ENCODE data around the gene ZNG1F.
"Not testable (repeated sequence)": the region's sequence is repeated elsewhere in the genome, so short reads cannot be mapped to it uniquely, and the experiment has no call there.

ZNG1F gene

GRCh38 chr9:41125109-41125658 is 63.9 kb downstream of the ZNG1F start:
- DNase-seq (ENCODE audit: insufficient read length, low spot score); FAIRE-seq: not testable (repeated sequence)

DNA sequence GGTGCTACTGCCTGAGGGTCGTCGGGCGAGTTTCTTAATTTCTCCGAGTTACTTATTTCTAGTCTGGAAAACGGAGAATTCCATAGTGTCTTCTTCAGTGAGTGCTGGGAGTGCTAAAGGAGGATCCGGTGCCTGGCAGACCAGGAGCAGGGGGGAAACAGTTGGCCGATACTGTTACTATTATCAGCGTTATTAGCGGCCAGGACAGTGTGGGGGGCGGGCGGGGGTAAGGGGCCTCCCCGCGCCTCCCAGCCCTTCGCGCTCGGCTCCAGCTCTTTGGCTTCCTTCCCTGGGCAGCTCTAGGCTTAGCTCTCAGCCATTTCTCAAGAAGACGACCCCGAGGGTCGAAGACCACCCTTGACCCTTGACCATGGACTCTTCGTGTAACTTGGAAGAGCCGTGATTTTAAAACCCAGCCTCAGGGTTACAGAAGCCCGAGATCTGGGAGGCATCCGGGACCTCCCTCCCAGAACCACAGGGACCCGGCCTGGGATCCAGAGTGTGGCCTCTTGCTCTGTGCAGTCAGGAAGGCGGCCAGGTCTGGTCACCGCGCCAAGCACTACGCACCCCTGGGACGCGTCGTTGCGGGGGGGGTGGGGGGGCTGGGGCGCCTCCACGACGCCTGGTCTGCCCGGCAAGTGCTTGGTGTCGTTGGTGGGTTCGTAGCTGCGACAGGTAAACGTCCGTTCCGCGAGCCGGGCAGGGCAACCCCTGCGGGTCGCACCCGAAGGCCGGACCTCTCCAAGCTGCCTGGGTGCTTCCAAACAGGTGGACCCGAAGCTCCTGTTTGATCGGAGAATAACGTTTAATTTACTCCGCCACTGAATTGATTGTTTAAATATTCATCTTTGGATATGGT is 64.6 kb downstream of the ZNG1F start:
- not testable (repeated sequence) for FAIRE-seq; DNase-seq (ENCODE audit: insufficient read length, low spot score)

GRCh38 chr9:41123812-41124211 is 65.3 kb downstream of the ZNG1F start:
- not testable (repeated sequence) for FAIRE-seq

GRCh38 chr9:41123396-41123795 is 65.7 kb downstream of the ZNG1F start:
- DNase-seq (ENCODE audit: insufficient read length, low spot score); FAIRE-seq: not testable (repeated sequence)

More at GRCh38 chr9:41123812-41124211, 65.3 kb downstream of the ZNG1F start:
- DNase-seq (ENCODE audit: insufficient read length, low spot score), result not testable (repeated sequence)

DNA sequence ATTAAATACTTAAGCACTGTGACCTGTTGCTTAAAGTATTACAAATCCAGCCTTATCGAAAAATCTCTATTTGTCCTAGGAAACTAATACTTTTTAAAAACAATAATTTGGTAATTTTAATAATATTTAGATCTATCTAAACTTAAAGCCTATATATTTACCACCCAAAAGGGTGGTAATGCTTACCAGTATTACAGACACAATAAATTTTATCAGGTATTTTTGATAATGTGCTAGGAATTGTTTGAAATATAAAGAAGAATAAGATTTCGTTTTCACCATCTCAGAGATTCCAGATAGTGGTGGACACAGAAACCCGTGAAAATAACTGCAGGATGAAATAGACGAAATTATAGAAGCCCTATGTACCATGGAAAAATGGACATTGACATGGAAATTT is 68.4 kb downstream of the ZNG1F start:
- not testable (repeated sequence) for DNase-seq (ENCODE audit: insufficient read length, low spot score); FAIRE-seq

- not testable (repeated sequence) for DNase-seq (ENCODE audit: insufficient read length, low spot score)
Measured at GRCh38 chr9:41119719-41120118, 69.4 kb downstream of the ZNG1F start.

GRCh38 chr9:41119311-41119710 is 69.8 kb downstream of the ZNG1F start:
- FAIRE-seq; DNase-seq (ENCODE audit: insufficient read length, low spot score): not testable (repeated sequence)

More at GRCh38 chr9:41119719-41120118, 69.4 kb downstream of the ZNG1F start:
- FAIRE-seq, result not testable (repeated sequence)

- not testable (repeated sequence) for DNase-seq (ENCODE audit: insufficient read length, low spot score); FAIRE-seq
Measured at GRCh38 chr9:41113348-41113747, 75.8 kb downstream of the ZNG1F start.

DNA sequence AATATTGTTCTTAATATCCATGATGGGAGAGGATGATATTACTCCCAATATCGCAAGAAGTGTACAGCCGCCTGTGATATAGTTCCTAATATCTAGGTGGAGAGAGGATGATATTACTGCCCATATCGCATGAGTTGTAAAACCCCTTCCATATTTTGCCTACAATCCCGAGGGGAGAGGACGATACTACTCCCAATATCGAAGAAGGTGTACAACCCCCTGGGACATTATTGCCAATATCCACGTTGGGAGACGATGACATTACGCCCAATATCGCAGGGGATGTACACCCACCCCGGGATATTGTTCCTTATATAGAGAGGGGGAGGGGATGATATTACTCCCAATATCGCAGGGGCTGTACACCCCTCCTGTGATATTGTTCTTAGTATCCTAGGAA is 77.7 kb downstream of the ZNG1F start:
- not testable (repeated sequence) for DNase-seq (ENCODE audit: insufficient read length, low spot score); FAIRE-seq

GRCh38 chr9:41110913-41111312 is 78.2 kb downstream of the ZNG1F start:
- FAIRE-seq; DNase-seq (ENCODE audit: insufficient read length, low spot score): not testable (repeated sequence)
- peak; percentile 23 for TF ChIP-seq CTCF (IDR thresholded peaks at IDR 0.05; ENCODE audit: insufficient read depth, missing control alignments)

DNA sequence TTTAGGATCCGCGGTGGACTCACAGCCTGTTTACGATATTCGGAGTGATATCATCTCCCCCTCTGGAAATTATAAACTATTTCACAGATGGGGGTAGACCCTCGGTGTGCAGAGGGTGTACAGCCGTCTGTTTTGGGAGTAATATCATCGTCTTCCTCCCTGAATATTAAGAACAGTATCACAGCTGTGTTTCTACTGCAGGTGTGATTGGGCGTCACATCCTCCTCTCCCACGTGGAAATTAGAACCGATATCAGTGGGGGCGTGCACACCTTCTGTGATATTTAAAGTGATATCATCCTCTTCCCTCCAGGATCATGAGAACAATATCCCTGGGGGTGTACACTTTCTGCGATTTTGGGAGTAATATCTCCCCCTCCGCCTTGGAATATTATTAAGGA is 79.9 kb downstream of the ZNG1F start:
- not testable (repeated sequence) for FAIRE-seq; DNase-seq (ENCODE audit: insufficient read length, low spot score)

DNA sequence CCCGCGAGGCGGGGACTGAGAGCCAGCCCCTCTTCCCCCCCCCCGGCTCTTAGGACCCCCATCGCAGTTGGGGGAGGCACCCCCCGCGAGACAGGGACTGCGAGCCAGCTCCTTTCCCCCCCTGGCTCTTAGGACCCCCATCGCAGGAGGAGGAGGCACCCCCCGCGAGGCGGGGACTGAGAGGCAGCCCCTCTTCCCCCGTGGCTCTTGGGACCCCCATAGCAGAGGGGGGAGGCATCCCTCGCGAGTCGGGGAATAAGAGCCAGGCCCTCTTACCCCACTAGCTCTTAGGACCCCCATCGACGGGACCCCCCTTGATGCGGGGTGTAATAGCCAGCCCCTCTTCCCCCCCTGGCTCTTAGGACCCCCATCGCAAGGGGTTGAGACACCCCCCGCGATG is 80.3 kb downstream of the ZNG1F start:
- FAIRE-seq; DNase-seq (ENCODE audit: insufficient read length, low spot score): not testable (repeated sequence)

DNA sequence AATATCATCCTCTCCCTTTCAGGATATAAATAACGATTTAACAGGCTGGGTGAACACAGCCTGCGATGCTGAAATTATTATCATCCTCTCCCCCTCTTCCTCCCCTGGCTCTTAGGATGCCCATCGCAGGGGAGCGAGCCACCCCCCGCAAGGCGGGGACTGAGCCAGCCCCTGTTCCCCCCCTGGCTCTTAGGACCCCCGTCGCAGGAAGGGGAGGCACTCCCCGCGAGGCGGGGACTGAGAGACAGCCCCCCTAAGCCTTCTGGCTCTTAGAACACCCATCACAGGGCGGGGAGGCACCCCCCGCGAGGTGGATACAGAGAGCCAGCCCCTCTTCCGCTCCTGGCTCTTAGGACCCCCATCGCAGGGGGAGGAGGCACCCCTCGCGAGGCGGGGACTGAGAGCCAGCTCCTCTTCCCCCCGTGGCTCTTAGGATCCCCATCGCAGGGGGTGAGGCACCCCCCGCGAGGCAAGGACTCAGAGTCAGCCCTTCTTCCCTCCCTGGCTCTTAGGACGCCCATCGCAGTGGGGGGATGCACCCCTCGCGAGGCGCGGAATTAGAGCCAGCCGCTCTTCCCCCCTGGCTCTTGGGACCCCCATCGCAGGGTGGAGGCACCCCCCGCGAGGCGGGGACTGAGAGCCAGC is 82.5 kb downstream of the ZNG1F start:
- not testable (repeated sequence) for DNase-seq (ENCODE audit: insufficient read length, low spot score); FAIRE-seq

- DNase-seq (ENCODE audit: insufficient read length, low spot score); FAIRE-seq: not testable (repeated sequence)
Measured at GRCh38 chr9:41105557-41106253, 83.4 kb downstream of the ZNG1F start.

GRCh38 chr9:41104542-41104941 is 84.6 kb downstream of the ZNG1F start:
- FAIRE-seq; DNase-seq (ENCODE audit: insufficient read length, low spot score): not testable (repeated sequence)

- not testable (repeated sequence) for DNase-seq (ENCODE audit: insufficient read length, low spot score); FAIRE-seq
Measured at GRCh38 chr9:41100508-41100907, 88.6 kb downstream of the ZNG1F start.

GRCh38 chr9:41098759-41099158 is 90.4 kb downstream of the ZNG1F start:
- not testable (repeated sequence) for FAIRE-seq; DNase-seq (ENCODE audit: insufficient read length, low spot score)

DNA sequence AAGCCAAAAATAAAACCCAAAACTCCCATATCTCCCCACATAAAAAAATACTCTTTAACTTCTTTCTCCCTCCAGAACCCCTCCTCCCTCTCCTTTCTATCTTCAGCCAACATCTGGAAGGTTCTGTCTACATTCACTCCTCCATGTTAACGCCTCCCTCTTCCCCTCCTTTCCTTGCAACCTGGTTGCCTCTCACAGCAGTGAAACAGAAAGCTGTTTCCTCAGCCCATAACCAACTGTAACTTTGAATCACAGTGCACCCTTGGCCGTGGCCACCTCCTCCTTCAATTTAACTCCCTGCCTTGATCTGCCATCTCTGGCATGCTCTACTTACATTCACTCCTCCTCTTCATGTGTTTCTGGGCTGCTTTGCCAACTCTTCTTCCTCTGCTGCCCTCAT is 94.1 kb downstream of the ZNG1F start:
- not testable (repeated sequence) for DNase-seq (ENCODE audit: insufficient read length, low spot score); FAIRE-seq

Data from D721Med (cell line).